Thoracic aorta (tissue), 2 donors: ENCODE measurements around the gene TLX3. TPM values are rescaled to one million over a fixed set of nuclear protein-coding genes. Genes with fewer than 3 reads are reported as not detected.

Source experiments
- ATAC-seq: fragments of 150-250 bp; one replicate; pipeline ENCODE4 v1.8.0; 2017; ENCODE audit warnings: low read depth; ENCODE audit not compliant: insufficient number of reproducible peaks, low FRiP score
- DNase-seq: peaks from one replicate; pipeline ENCODE4 v3.0.0-alpha.2; 2020; ENCODE audit warnings: low spot score
- H3K27ac ChIP-seq, 2 donors: fragments of 200-600 bp; sonication (generic); 1 replicate in 1 of 2; 2 replicates in 1 of 2; pipeline ENCODE4 v1.5.1; 2016; ENCODE audit warnings: mild to moderate bottlenecking in 2 of 2, moderate library complexity in 2 of 2
- H3K27me3 ChIP-seq: fragments of 200-600 bp; sonication (generic); replicated peaks from 2 replicates; pipeline ENCODE4 v1.6.0; 2016; ENCODE audit warnings: mild to moderate bottlenecking; ENCODE audit not compliant: insufficient read depth
- H3K36me3 ChIP-seq: fragments of 200-600 bp; sonication (generic); one replicate; pipeline ENCODE4 v1.5.1; 2016
- H3K4me1 ChIP-seq, 2 donors: fragments of 200-600 bp; sonication (generic); 1 replicate in 1 of 2; 2 replicates in 1 of 2; pipeline versions ENCODE4 v1.5.1 to v1.6.0; 2016; ENCODE audit warnings: low read depth in 2 of 2, mild to moderate bottlenecking in 1 of 2; ENCODE audit not compliant: control insufficient read depth in 1 of 2
- H3K4me3 ChIP-seq: fragments of 200-600 bp; sonication (generic); 2 replicates; pipeline ENCODE4 v1.5.1; 2016; ENCODE audit warnings: mild to moderate bottlenecking
- H3K9me3 ChIP-seq: fragments of 200-600 bp; sonication (generic); 2 replicates; pipeline ENCODE4 v1.5.1; 2016
- total RNA-seq, 2 donors: library from RNA; depleted of rRNA; stranded (reverse); fragments of >200 nt; gene quantifications; one replicate each; pipeline versions ENCODE4 v1.1.0 to v1.2.3, GENCODE V29; 2016
- TF ChIP-seq, protein P1 (sequence below): fragments of 200-600 bp; sonication (generic); IDR thresholded peaks from one replicate; pipeline ENCODE4 v1.5.1; 2019; ENCODE audit warnings: antibody characterized with exemption

TLX3 gene
- total RNA-seq, 2 donors from 2014 or later, result not detected

DNA sequence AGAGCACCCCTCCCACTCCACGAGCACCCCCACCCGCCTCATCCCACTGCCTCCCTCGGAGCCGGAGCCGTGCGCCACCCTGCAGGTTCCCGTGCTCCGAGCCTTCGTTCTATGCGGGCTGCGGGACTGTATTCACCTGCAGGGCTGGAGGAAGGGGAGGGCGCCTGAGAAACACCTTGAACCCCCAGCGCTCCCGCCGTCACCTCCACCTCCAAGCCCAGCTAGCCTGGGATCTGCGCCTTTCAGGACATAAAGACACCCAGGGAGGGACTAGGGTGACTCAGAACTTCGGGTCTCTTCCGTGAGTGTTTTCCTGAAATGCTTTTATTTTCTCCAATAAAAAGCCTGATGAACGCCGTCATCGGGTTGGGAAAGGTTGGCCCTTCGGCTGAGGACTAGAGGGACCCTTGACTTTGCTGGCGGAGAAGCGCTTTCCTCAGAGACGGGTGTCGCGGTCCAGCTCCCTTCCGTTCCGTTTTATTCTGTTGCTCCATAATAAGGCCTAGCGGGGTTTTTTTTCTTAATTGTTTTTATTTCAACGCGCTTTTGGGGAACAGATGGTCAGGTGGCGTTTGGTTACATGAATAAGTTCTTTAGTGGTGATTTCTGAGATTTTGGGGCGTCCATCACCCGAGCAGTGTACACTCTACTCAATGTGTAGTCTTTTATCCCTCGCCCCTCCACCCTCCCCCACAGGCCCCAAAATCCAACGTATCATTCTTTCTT, 4.6 kb downstream of the TLX3 start:
- TF ChIP-seq, protein P1, sequence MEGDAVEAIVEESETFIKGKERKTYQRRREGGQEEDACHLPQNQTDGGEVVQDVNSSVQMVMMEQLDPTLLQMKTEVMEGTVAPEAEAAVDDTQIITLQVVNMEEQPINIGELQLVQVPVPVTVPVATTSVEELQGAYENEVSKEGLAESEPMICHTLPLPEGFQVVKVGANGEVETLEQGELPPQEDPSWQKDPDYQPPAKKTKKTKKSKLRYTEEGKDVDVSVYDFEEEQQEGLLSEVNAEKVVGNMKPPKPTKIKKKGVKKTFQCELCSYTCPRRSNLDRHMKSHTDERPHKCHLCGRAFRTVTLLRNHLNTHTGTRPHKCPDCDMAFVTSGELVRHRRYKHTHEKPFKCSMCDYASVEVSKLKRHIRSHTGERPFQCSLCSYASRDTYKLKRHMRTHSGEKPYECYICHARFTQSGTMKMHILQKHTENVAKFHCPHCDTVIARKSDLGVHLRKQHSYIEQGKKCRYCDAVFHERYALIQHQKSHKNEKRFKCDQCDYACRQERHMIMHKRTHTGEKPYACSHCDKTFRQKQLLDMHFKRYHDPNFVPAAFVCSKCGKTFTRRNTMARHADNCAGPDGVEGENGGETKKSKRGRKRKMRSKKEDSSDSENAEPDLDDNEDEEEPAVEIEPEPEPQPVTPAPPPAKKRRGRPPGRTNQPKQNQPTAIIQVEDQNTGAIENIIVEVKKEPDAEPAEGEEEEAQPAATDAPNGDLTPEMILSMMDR, result no peak
- ATAC-seq, result no peak
- peaks cover 18% of the 10 kb centered on the region for H3K27me3 ChIP-seq
- DNase-seq, result no peak
- H3K4me1 ChIP-seq, result peaks cover 31 to 70% of the 10 kb centered on the region in 2 donors
- no peaks in the 10 kb centered on the region for H3K9me3 ChIP-seq
- H3K36me3 ChIP-seq, result no peaks in the 10 kb centered on the region
- H3K27ac ChIP-seq, result no peak overlapping the region
- no peak overlapping the region for H3K4me3 ChIP-seq

DNA sequence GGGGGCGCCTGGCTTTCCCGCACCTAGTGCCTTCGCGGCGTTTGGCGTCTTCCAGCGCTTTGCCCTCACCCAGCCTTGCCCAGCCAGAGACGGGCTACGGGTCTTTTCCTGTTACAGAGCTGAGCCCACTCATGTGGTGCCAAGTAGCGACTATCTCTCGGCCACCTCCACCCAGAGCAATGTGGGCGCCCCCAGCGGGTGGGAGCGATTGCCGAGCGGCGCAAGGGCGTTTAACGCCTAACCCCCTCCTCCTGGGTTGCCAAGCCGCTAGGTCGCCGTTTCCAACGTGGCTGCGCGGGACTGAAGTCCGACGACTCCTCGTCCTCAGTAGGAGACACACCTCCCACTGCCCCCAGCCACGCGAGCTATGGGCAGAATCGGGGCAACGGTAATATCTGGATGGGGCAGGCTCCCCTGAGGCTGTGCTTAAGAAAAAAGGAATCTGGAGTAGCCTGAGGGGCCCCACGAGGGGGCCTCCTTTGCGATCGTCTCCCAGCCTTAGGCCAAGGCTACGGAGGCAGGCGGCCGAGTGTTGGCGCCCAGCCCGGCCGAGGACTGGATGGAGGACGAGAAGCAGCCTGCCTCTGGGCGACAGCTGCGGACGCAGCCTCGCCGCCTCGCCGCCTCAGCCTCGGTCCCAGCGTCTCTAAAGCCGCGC, 5.8 kb downstream of the TLX3 start:
- H3K27me3 ChIP-seq, result peaks cover 17% of the 10 kb centered on the region

DNA sequence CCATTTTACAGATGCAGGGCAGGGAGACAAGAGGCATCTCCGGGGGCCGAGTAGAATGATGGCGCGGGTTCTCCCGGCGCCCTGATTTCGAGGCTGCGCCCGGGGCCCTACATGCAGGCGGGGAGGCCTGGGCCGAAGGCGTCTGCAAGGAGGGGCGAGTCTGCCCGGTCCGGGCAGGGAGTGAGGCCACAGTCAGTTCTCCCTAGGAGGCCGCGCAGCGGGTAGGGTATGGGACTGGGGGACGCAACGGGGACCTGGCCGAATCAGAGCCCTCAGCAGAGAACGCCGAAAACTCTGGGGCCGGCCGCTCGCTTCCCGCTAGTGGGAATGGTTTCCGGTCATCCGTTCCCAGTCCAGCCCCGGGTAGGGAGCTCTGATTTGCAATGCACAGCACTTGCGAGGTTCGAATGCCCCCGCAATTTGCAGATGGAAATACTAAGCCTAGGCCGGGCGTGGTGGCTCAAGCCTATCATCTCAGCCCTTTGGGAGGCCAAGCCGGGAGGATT, 6.4 kb downstream of the TLX3 start:
- Histone ChIP-seq H3K27me3 (peaks cover 17% of the 10 kb centered on the region), H3K36me3 (no peaks in the 10 kb centered on the region), H3K4me3 (peak overlapping the region; percentile 30), H3K4me1 (peaks cover 31 to 61% of the 10 kb centered on the region in 2 donors), H3K27ac (no peak overlapping the region), H3K9me3 (no peaks in the 10 kb centered on the region)
- TF ChIP-seq, protein P1, result no peak
- DNase-seq (no peak), ATAC-seq (no peak)

More for the DNA sequence above, 5.8 kb downstream of the TLX3 start:
- H3K4me1 ChIP-seq, result peaks cover 31 to 64% of the 10 kb centered on the region in 2 donors
- TF ChIP-seq, protein P1, result no peak
- H3K27ac ChIP-seq, result no peak overlapping the region
- peak overlapping the region; percentile 30 for H3K4me3 ChIP-seq
- ATAC-seq, result no peak
- H3K9me3 ChIP-seq, result no peaks in the 10 kb centered on the region
- no peaks in the 10 kb centered on the region for H3K36me3 ChIP-seq
- DNase-seq, result no peak

DNA sequence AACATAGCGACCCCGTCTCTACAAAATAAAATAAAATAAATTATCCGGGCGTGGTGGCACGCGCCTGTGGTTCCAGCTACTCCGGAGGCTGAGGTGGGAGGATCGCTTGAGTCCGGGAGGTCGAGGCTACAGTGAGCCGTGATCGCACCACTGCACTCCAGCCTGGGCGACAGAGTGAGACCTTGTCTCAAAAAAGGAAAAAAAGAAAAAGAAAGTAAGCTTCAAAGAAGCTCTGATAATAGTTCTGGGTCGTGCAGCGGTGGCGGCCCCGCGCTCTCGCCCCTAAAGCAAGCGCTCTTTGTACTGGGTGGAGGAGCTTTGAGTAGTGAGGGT, 6.8 kb downstream of the TLX3 start:
- DNase-seq (no peak), ATAC-seq (no peak)
- H3K9me3 ChIP-seq, result no peaks in the 10 kb centered on the region
- no peak overlapping the region for H3K27ac ChIP-seq
- peak overlapping the region; percentile 30 for H3K4me3 ChIP-seq
- no peaks in the 10 kb centered on the region for H3K36me3 ChIP-seq
- TF ChIP-seq, protein P1, result no peak
- H3K27me3 ChIP-seq, result peaks cover 17% of the 10 kb centered on the region
- peaks cover 28 to 56% of the 10 kb centered on the region in 2 donors for H3K4me1 ChIP-seq
